ENCODE results near the gene VPS13D. TPM values are rescaled to one million over a fixed set of nuclear protein-coding genes. Genes with fewer than 3 reads are reported as not detected.

VPS13D gene
- total RNA-seq, 1 experiment from 2014 or later: 31.6 TPM

DNA sequence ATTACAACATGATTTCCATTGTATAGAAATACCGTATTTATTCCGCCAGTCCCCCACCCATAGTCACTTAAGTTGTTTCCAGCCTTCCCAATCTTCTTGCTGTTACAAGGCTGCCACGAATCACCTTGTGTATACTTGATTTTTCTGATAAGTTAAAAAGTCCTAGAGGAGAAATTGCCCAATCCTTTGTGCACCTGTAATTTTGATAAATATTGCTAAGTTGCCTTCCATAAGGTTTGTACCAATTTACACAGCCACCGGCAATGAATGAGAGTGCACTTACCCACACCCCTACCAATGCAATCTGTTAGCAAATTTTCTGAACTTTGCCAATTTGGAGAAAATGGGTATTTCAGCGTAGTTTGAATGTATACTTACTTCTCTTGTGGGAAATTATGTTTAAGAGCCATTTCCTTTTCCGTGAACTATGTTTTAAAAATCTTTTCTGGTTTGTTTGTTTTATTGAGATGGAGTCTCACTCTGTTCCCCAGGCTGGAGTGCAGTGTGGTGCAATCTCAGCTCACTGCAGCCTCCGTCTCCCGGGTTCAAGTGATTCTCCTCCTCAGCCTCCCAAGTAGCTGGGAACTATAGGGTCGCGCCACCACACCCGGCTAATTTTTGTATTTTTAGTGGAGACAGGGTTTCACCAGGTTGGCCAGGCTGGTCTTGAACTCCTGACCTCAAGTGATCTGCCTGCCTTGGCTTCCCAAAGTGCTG is 300.8 kb downstream of the VPS13D start:
- H3K4me1 ChIP-seq (ENCODE audit: control insufficient read depth in 1 of 2, insufficient read depth in 2 of 2, low read length in 2 of 2): peaks cover 18 to 33% of the 10 kb centered on the region in 2 experiments; a peak in 3 of 4 replicates
- POLR2A ChIA-PET: no interaction called here

GRCh38 chr1:12531179-12531499 is 301.3 kb downstream of the VPS13D start:
- H3K27ac ChIP-seq (ENCODE audit: low read depth, low read length): no peak overlapping the region
- no peaks in the 10 kb centered on the region for H3K79me2 ChIP-seq (ENCODE audit: insufficient read depth, low read length)
- H3K9me2 ChIP-seq (ENCODE audit: insufficient read depth): no peaks in the 10 kb centered on the region
- TF ChIP-seq CEBPB (IDR thresholded peaks at IDR 0.05; ENCODE audit: low read depth) (no peak), POLR2A (IDR thresholded peaks at IDR 0.05; ENCODE audit: borderline replicate concordance, extremely low read depth, insufficient read depth, insufficient read length) (no peak), REST (IDR thresholded peaks at IDR 0.05; ENCODE audit: low read depth) (no peak), JUND (IDR thresholded peaks at IDR 0.05) (no peak), ZFX (IDR thresholded peaks at IDR 0.05) (no peak)
- ChIA-PET RAD21 (ENCODE audit: low non-redundant PET in 1 of 2, low total read pairs in 2 of 2, uncharacterized antibody in 2 of 2, unreplicated experiment in 2 of 2) (interaction anchor here in 1 of 2 experiments (1.0 kb wide), 1 partner anchor 9 kb away, joined by 5 read pairs; no protein-coding TSS in a partner anchor), POLR2A (no interaction called here), CTCF (no interaction called here)
- intact Hi-C loops (cut with micrococcal nuclease): no loop called here
- peaks cover 16 to 29% of the 10 kb centered on the region in 2 experiments; a peak in 3 of 4 replicates for H3K4me1 ChIP-seq (ENCODE audit: control insufficient read depth in 1 of 2, insufficient read depth in 2 of 2, low read length in 2 of 2)
- H2AFZ ChIP-seq (ENCODE audit: low read depth, low read length, poor library complexity, severe bottlenecking): no peak overlapping the region
- ATAC-seq (no peak), DNase-seq (ENCODE audit: low read depth, low spot score) (no peak)
- H4K20me1 ChIP-seq (ENCODE audit: insufficient read depth): no peaks in the 10 kb centered on the region
- H3K4me2 ChIP-seq (ENCODE audit: low read length): no peak overlapping the region
- no peaks in the 10 kb centered on the region for H3K9me3 ChIP-seq (ENCODE audit: control insufficient read depth in 1 of 2, insufficient read depth in 1 of 2, low read depth in 1 of 2, low read length in 2 of 2)
- no TSS peak for BruUV-seq (replicated peaks)
- H3K27me3 ChIP-seq (ENCODE audit: insufficient read depth, low read length): no peaks in the 10 kb centered on the region
- H3K4me3 ChIP-seq (replicated peaks in 1 of 2; ENCODE audit: low read depth in 1 of 2, low read length in 2 of 2): no peak overlapping the region
- no peaks in the 10 kb centered on the region for H3K36me3 ChIP-seq (ENCODE audit: control insufficient read depth in 1 of 2, insufficient read depth in 2 of 2, low read length in 2 of 2)
- H3K9ac ChIP-seq (ENCODE audit: low read length): no peak overlapping the region

More for the DNA sequence above, 300.8 kb downstream of the VPS13D start:
- intact Hi-C loops (cut with micrococcal nuclease): no loop called here
- Histone ChIP-seq H3K9me2 (ENCODE audit: insufficient read depth) (no peaks in the 10 kb centered on the region), H3K79me2 (ENCODE audit: insufficient read depth, low read length) (no peaks in the 10 kb centered on the region), H3K36me3 (ENCODE audit: control insufficient read depth in 1 of 2, insufficient read depth in 2 of 2, low read length in 2 of 2) (no peaks in the 10 kb centered on the region), H3K4me2 (ENCODE audit: low read length) (no peak overlapping the region), H4K20me1 (ENCODE audit: insufficient read depth) (no peaks in the 10 kb centered on the region), H3K27me3 (ENCODE audit: insufficient read depth, low read length) (no peaks in the 10 kb centered on the region), H2AFZ (ENCODE audit: low read depth, low read length, poor library complexity, severe bottlenecking) (no peak overlapping the region), H3K9me3 (ENCODE audit: control insufficient read depth in 1 of 2, insufficient read depth in 1 of 2, low read depth in 1 of 2, low read length in 2 of 2) (no peaks in the 10 kb centered on the region), H3K4me3 (replicated peaks in 1 of 2; ENCODE audit: low read depth in 1 of 2, low read length in 2 of 2) (no peak overlapping the region), H3K9ac (ENCODE audit: low read length) (no peak overlapping the region), H3K27ac (ENCODE audit: low read depth, low read length) (no peak overlapping the region)
- BruUV-seq (replicated peaks): no TSS peak
- TF ChIP-seq POLR2A (IDR thresholded peaks at IDR 0.05; ENCODE audit: borderline replicate concordance, extremely low read depth, insufficient read depth, insufficient read length) (no peak), CBX3 (IDR thresholded peaks at IDR 0.05; ENCODE audit: low read depth) (no peak), RAD21 (IDR thresholded peaks at IDR 0.05; ENCODE audit: low read depth) (no peak), EGR1 (IDR thresholded peaks at IDR 0.05; ENCODE audit: low read depth) (no peak), ZNF274 (IDR thresholded peaks at IDR 0.05; ENCODE audit: low read depth, low read length) (no peak), SP1 (IDR thresholded peaks at IDR 0.05; ENCODE audit: low read depth) (no peak), ZFX (IDR thresholded peaks at IDR 0.05) (no peak)
- TF ChIP-seq, protein P1, sequence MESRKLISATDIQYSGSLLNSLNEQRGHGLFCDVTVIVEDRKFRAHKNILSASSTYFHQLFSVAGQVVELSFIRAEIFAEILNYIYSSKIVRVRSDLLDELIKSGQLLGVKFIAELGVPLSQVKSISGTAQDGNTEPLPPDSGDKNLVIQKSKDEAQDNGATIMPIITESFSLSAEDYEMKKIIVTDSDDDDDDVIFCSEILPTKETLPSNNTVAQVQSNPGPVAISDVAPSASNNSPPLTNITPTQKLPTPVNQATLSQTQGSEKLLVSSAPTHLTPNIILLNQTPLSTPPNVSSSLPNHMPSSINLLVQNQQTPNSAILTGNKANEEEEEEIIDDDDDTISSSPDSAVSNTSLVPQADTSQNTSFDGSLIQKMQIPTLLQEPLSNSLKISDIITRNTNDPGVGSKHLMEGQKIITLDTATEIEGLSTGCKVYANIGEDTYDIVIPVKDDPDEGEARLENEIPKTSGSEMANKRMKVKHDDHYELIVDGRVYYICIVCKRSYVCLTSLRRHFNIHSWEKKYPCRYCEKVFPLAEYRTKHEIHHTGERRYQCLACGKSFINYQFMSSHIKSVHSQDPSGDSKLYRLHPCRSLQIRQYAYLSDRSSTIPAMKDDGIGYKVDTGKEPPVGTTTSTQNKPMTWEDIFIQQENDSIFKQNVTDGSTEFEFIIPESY (IDR thresholded peaks at IDR 0.05; ENCODE audit: extremely low read depth, insufficient replicate concordance, low read length): no peak
- RAD21 ChIA-PET (ENCODE audit: low non-redundant PET in 1 of 2, low total read pairs in 2 of 2, uncharacterized antibody in 2 of 2, unreplicated experiment in 2 of 2): interaction anchor here in 1 of 2 experiments (1.0 kb wide), 1 partner anchor 9 kb away, joined by 5 read pairs; no protein-coding TSS in a partner anchor
- DNase-seq (ENCODE audit: low read depth, low spot score) (no peak), ATAC-seq (no peak)
- CTCF ChIA-PET: no interaction called here

Measured in HCT116 (cell line).